ENCODE results near the gene SOX5.

SOX5 gene

DNA sequence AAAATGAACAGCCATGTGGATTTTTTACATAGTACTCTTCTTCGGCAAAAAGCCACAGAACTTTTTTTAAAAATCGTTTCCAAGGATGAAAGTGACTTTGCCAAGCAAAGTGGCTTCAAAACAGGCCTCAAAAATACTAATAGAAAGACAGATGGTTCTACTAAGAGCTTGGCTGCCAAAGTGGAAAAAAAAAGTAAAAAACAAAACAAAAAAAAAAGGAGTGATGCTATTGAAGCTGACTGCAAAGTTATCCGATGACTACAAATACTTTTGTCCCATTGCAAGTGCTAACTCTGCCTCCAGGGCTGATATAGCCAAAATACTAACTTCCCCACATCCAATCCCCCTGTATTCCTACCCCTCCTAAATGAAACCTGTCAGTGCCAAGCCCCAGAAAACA is 277.6 kb downstream of the SOX5 start:
- no peak for DNase-seq

GRCh38 chr12:23670684-23671083 is 278.8 kb downstream of the SOX5 start:
- no peak for DNase-seq

- DNase-seq = no peak
Observed at GRCh38 chr12:23669691-23670090, 279.8 kb downstream of the SOX5 start.

- no peak for DNase-seq
Observed at GRCh38 chr12:23666866-23667265, 282.6 kb downstream of the SOX5 start.

GRCh38 chr12:23662966-23663365 is 286.5 kb downstream of the SOX5 start:
- DNase-seq = no peak

DNA sequence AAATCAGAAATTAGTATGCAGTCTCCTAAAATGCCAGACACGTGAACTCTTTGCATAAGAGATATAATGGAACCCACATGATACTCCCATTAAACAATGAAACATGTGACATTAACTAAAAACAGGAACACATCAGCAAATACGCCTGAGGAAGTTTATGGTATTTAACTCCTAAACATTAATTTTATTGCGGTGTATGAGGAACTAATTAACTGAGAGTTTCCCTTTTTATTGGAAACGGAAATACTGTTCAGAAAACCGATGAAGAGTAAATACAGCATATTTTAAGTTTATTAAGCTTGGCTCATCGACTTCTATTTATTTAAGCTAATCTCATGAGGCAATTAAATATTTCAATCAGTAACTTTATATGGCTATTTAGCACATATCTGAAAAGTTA is 290.3 kb downstream of the SOX5 start:
- no peak for DNase-seq

DNA sequence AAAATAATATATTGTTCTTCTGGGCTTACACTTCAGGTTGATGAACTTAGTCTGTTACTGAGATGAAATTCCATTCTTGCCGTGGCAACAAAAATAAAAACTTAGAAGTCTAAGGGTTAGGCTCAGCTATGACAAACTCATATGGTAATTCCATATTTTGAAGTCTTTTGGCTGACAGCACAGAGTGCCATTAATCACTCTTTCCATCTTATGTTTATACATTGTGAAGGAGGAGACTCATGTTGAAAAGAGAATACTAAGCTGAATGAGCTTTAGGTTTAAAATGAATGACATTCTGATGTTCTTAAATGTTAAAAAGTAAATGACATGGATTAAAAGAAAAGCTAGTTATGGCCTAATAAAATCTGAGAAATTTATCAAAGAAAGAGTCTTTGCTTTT is 291.9 kb downstream of the SOX5 start:
- DNase-seq = no peak

- DNase-seq = no peak
Observed at GRCh38 chr12:23655884-23656283, 293.6 kb downstream of the SOX5 start.

GRCh38 chr12:23655112-23655511 is 294.4 kb downstream of the SOX5 start:
- DNase-seq = no peak

DNA sequence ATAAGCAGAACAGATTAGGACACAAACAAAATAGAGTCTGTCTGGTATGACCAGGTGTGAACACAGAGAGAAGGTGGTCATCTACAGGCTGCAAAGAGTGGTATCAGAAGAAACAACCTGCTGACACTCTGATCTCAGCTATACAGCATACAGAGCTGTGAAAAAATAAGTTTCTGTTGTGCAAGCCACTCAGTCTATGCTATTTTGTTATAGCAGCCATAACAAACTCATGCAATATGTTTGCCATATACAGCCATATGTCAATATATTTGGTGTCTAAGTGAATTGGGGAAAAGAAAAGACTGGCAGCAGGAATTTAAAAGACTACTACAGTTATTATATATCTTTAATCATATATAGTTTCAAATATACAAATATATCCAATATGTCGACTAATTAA is 300.9 kb downstream of the SOX5 start:
- no peak for DNase-seq

GRCh38 chr12:23640754-23641153 is 308.7 kb downstream of the SOX5 start:
- DNase-seq = peak; percentile 17

DNA sequence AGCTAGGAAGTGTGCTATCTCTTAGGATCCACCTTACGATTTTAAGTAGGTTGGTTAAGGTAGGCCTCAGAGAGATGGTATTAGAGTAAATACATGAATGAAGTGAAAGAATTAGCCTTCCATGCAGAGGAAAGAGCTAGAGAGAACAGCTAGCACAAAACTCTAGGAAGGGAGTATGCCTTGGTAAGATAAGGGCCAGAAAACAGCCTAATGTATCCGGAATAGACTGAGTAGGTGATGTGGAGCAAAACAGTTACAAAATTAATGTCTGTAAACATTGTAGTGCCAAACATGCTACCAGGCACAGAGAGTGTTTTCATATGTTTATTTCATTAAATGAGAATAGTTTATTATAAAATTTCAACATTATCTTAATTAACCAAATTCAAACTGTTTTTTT is 315.1 kb downstream of the SOX5 start:
- DNase-seq = no peak

- DNase-seq = no peak
Observed at GRCh38 chr12:23631786-23632377, 317.6 kb downstream of the SOX5 start.

DNA sequence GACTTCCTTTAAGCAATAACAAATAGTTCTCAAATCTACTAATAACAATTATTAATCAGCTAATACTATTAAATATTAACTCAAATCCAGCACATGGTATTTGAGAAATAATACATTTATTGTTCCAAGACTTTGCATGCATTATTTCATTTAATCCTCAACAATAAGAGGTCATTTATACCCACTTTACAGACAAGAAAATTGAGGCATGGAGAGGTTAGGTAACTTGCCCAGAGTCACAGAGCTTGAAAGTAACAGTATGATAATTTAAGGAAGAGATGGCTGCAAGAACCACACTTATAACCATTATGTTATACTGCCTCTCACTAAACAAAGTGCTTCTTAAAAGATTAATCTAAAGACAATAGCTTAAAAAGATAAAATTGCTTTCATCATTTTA is 318.9 kb downstream of the SOX5 start:
- no peak for DNase-seq

DNA sequence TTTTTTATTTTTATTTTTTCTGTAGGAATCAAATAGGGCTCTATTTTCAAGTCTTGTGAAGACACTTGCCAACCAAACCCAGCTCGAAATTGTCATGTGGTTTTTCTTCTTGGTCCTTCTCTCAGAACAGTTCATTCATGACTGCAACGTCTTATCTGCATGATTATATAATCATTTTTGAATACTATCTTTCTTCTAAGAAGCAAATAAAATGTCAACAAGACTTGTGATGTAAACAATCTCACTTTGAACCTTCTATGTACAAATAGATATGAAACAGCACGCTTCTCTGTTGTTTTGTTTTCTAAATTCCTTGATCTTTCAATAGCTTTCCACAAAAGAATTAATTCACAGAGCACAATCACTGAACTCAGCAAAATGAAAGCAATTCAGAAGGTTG is 320.7 kb downstream of the SOX5 start:
- DNase-seq = no peak

GRCh38 chr12:23626791-23627190 is 322.7 kb downstream of the SOX5 start:
- no peak for DNase-seq

GRCh38 chr12:23621900-23622299 is 327.6 kb downstream of the SOX5 start:
- DNase-seq = no peak

GRCh38 chr12:23618718-23619117 is 330.8 kb downstream of the SOX5 start:
- no peak for DNase-seq

DNA sequence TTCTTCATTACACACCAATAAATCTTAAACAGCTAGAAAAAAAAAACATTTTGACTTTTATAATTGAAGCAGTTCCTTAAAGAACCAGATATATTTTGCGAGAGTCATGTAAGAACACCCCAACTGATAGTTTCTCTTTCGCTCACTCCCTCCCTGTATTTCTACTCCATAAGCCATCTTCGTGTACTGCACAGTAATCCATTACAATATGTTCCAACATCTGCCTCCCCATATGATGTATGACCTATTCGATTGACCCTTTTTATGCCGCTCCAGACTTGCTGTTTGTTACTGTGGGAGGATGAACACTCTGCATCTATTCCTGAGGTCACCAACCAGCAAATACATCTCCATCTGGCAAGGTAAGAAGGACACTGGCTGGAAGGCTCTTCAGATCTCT is 331.7 kb downstream of the SOX5 start:
- DNase-seq = no peak

- no peak for DNase-seq
Observed at GRCh38 chr12:23614280-23614679, 335.2 kb downstream of the SOX5 start.

DNA sequence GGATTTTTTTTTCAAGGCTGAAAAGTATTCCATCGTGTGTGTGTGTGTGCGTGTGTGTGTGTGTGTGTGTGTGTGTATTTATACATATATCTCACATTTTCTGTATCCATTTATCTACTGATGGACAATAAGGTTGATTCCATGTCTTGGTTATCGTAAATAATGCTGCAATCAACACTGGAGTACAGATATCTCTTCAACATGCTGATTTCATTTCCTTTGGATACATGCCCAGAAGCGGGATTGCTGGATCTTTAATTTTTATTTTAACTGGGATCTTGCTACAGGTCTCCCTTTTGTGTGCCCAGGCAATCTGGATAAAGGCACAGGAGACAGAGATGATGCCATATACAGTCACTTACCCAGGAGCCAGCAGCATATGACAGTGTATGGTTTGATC is 338.1 kb downstream of the SOX5 start:
- no peak for DNase-seq

DNA sequence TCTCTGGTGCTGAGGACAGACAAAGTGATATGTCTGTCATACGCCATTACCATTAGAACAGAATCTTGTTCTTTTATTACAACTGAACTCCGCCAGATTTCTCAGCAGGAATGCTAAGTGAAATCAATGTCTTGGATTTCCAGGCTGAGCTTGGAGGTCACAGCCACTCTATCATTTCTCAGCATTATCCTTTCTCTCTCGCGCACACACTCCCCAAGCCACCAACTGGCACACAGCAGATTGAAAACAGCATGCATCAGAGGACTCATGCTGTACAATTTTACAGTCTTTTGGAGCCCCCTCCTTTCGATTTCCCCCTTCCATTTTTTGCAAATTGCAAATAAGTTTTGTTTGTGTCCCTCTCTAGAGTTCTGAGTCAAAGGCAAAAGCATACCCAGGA is 348.6 kb downstream of the SOX5 start:
- DNase-seq = no peak

GRCh38 chr12:23596568-23596967 is 352.9 kb downstream of the SOX5 start:
- DNase-seq = no peak

DNA sequence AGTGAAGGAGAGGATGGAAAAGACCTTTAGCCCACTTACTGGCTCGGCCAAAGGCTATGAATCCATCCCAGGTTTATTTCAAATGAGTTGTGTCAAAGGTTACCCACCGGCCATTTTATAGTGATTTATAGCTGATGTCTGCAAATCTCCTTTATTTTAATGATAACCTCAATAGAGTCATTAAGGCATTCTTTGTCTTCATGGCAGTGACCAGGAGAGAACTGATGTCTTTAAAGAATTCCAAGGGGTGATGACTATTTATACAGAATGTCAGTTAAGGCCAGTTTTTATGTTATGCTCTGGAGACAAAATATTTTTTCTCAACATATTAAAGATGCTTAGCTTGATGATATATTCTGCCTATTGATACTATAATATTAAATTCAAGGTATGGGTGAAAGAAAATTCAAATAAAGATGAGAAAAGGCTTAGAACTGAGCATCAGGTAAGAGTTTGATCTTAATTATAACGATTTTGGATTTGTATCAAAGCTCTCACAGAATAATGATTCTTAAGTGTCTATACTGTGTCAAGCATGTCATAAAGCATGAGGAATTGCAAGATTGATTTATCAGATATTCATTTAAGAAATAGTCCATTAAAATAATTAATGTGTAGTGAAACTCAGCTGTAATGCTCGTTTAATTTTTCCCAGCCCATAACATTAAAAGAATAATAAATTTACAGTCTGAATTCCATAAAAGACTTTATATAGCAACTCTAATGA is 361.5 kb downstream of the SOX5 start:
- no peak for DNase-seq

GRCh38 chr12:23585782-23586163 is 363.7 kb downstream of the SOX5 start:
- no peak for DNase-seq

Measured in NCI-H187 treated with DMSO at 0.1 percent for 48 hours (cell line).